GM23338 (cell line): ENCODE data around the gene MED13L. TPM values are rescaled to one million over a fixed set of nuclear protein-coding genes. Genes with fewer than 3 reads are reported as not detected.
A peak's percentile ranks its signal among the peaks of the same experiment; 100 is the strongest.

Source experiments
- ATAC-seq: fragments of 200-7000 bp; cut with Tn5 transposase; 3 replicates; pipeline ENCODE4 v1.9.1; 2020
- DNase-seq: peaks from one replicate; pipeline ENCODE4 v3.0.0-alpha.2; 2015; ENCODE audit warnings: low spot score
- H2AFZ ChIP-seq: fragments of 200-600 bp; sonication (generic); 2 replicates; pipeline ENCODE4 v1.8.0; 2016; ENCODE audit warnings: antibody characterized with exemption, mild to moderate bottlenecking, moderate library complexity
- H3F3A ChIP-seq: fragments of 200-600 bp; sonication (generic); replicated peaks from 2 replicates; pipeline ENCODE4 v1.8.0; 2017; ENCODE audit warnings: antibody characterized with exemption, mixed run types, low read depth
- H3K27ac ChIP-seq: fragments of 200-600 bp; sonication (generic); 2 replicates; pipeline ENCODE4 v1.6.1; 2016; ENCODE audit warnings: low read depth
- H3K27me3 ChIP-seq: fragments of 200-600 bp; sonication (generic); 2 replicates; pipeline ENCODE4 v1.8.0; 2016; ENCODE audit warnings: mild to moderate bottlenecking, mixed run types, moderate library complexity; ENCODE audit not compliant: insufficient read depth
- H3K36me3 ChIP-seq: fragments of 200-600 bp; sonication (generic); 2 replicates; pipeline ENCODE4 v1.8.0; 2016; ENCODE audit warnings: mild to moderate bottlenecking; ENCODE audit not compliant: insufficient read depth
- H3K4me1 ChIP-seq: fragments of 200-600 bp; sonication (generic); 2 replicates; pipeline ENCODE4 v1.8.0; 2016; ENCODE audit warnings: mild to moderate bottlenecking, moderate library complexity; ENCODE audit not compliant: insufficient read depth
- H3K4me2 ChIP-seq: fragments of 200-600 bp; sonication (generic); 2 replicates; pipeline ENCODE4 v1.7.1; 2017; ENCODE audit warnings: mixed run types
- H3K4me3 ChIP-seq: fragments of 200-600 bp; sonication (generic); 2 replicates; pipeline ENCODE4 v1.6.1; 2016; ENCODE audit warnings: mixed run types
- H3K79me2 ChIP-seq: fragments of 200-600 bp; sonication (generic); replicated peaks from 2 replicates; pipeline ENCODE4 v1.8.0; 2017; ENCODE audit warnings: mild to moderate bottlenecking; ENCODE audit not compliant: insufficient read depth
- H3K9me2 ChIP-seq: fragments of 200-600 bp; sonication (generic); 2 replicates; pipeline ENCODE4 v1.8.0; 2017; ENCODE audit not compliant: insufficient read depth
- H4K20me1 ChIP-seq: fragments of 200-600 bp; sonication (generic); replicated peaks from 2 replicates; pipeline ENCODE4 v1.8.0; 2017; ENCODE audit warnings: mild to moderate bottlenecking; ENCODE audit not compliant: insufficient read depth
- H3K27ac Mint-ChIP-seq: 2 replicates; pipeline ENCODE4 v1.8.0; 2020; ENCODE audit warnings: inconsistent platforms, mild to moderate bottlenecking, moderate library complexity, mixed read lengths
- H3K27me3 Mint-ChIP-seq: 3 replicates; pipeline ENCODE4 v1.8.0; 2022; ENCODE audit warnings: low read depth, mild to moderate bottlenecking, moderate library complexity, mixed read lengths, inconsistent platforms; ENCODE audit not compliant: insufficient read depth, poor library complexity
- H3K36me3 Mint-ChIP-seq: 3 replicates; pipeline ENCODE4 v1.8.0; 2021; ENCODE audit warnings: low read depth, mild to moderate bottlenecking, inconsistent platforms, moderate library complexity, mixed read lengths
- H3K4me1 Mint-ChIP-seq: 3 replicates; pipeline ENCODE4 v1.8.0; 2020; ENCODE audit warnings: mild to moderate bottlenecking, inconsistent platforms, mixed read lengths
- H3K4me3 Mint-ChIP-seq: 3 replicates; pipeline ENCODE4 v1.8.0; 2021; ENCODE audit warnings: moderate library complexity, mild to moderate bottlenecking, inconsistent platforms, mixed read lengths
- H3K9me3 Mint-ChIP-seq: 3 replicates; pipeline ENCODE4 v1.8.0; 2020; ENCODE audit warnings: moderate library complexity, mild to moderate bottlenecking, inconsistent platforms, mixed read lengths
- CTCF ChIP-seq, 2 experiments: fragments of 200-600 bp in 1 of 2; sonication (generic) in 1 of 2; conservative IDR thresholded peaks; 2 replicates each; pipeline versions ENCODE4 v1.5.1 to v1.6.1; 2016 to 2017; ENCODE audit warnings: antibody characterized with exemption in 2 of 2, low read depth in 2 of 2, mild to moderate bottlenecking in 2 of 2, moderate library complexity in 1 of 2
- ETS1 ChIP-seq: IDR thresholded peaks from 2 replicates; pipeline ENCODE4 v1.6.1; 2016; ENCODE audit warnings: antibody characterized with exemption
- EZH2phosphoT487 ChIP-seq: fragments of 200-600 bp; sonication (generic); IDR thresholded peaks from one replicate; pipeline ENCODE4 v1.8.1; 2018; ENCODE audit warnings: antibody characterized with exemption; ENCODE audit not compliant: unreplicated experiment
- JUNB ChIP-seq: IDR thresholded peaks from one replicate; pipeline ENCODE4 v1.6.1; 2016; ENCODE audit warnings: antibody characterized with exemption; ENCODE audit not compliant: unreplicated experiment
- ZNF114 ChIP-seq: fragments of 250-450 bp; sonication (Bioruptor Pico); IDR thresholded peaks from 2 replicates; pipeline ENCODE4 v1.5.0; 2020; ENCODE audit warnings: mild to moderate bottlenecking, moderate library complexity
- ZNF331 ChIP-seq: fragments of 250-450 bp; sonication (Bioruptor Pico); IDR thresholded peaks from 2 replicates; pipeline ENCODE4 v1.5.0; 2020; ENCODE audit warnings: low read depth, mild to moderate bottlenecking, moderate library complexity
- polyA plus RNA-seq: library from polyadenylated mRNA; unstranded; fragments of >200 nt; fragmentation: Nextera tagmentation; extraction: Ambion mirVana; gene quantifications from 2 replicates; pipeline ENCODE4 v1.2.1, GENCODE V29; 2016
- total RNA-seq: library from RNA; depleted of rRNA; stranded (reverse); fragments of >200 nt; shearing (Covaris generic); gene quantifications from 2 replicates; pipeline ENCODE4 v1.2.3, GENCODE V29; 2014

MED13L gene
- total and polyA plus RNA-seq, 2 experiments from 2014 or later, result 20.9 to 73.6 TPM

GRCh38 chr12:115949675-115950074 is 327.8 kb downstream of the MED13L start:
- Histone ChIP-seq H3K9me2 (0 out of 2 replicates have a peak, but pooled peaks cover 5% of the 10 kb centered on the region), H3K4me3 (no peak overlapping the region), H3K79me2 (no peaks in the 10 kb centered on the region), H2AFZ (no peak overlapping the region), H3K36me3 (no peaks in the 10 kb centered on the region), H4K20me1 (no peaks in the 10 kb centered on the region), H3F3A (no peaks in the 10 kb centered on the region), H3K27me3 (no peaks in the 10 kb centered on the region), H3K4me1 (peaks cover 14% of the 10 kb centered on the region), H3K4me2 (no peak overlapping the region), H3K27ac (no peak overlapping the region)
- ATAC-seq (no peak), DNase-seq (no peak)
- Mint-ChIP-seq H3K36me3 (0 out of 3 replicates have a peak, but pooled peaks cover 3% of the 10 kb centered on the region), H3K9me3 (no peaks in the 10 kb centered on the region), H3K4me3 (no peak overlapping the region), H3K27ac (no peak overlapping the region), H3K27me3 (peaks cover 7% of the 10 kb centered on the region), H3K4me1 (peaks cover 28% of the 10 kb centered on the region)
- TF ChIP-seq ETS1, result no peak
- TF ChIP-seq CTCF (conservative IDR thresholded peaks at IDR 0.05; ENCODE audit: low read depth in 2 of 2), result peak in 1 of 2 experiments; percentile 17; a peak in 1 of 4 replicates

GRCh38 chr12:115947696-115948062 is 329.8 kb downstream of the MED13L start:
- ATAC-seq (no peak), DNase-seq (no peak)
- 0 out of 3 replicates have a peak, but pooled peaks cover 3% of the 10 kb centered on the region for H3K36me3 Mint-ChIP-seq
- peaks cover 9% of the 10 kb centered on the region for H3K4me1 ChIP-seq
- H3K27me3 ChIP-seq, result no peaks in the 10 kb centered on the region
- H2AFZ ChIP-seq, result no peak overlapping the region
- no peak overlapping the region for H3K27ac Mint-ChIP-seq
- H3K36me3 ChIP-seq, result no peaks in the 10 kb centered on the region
- H4K20me1 ChIP-seq, result no peaks in the 10 kb centered on the region
- H3K9me3 Mint-ChIP-seq, result no peaks in the 10 kb centered on the region
- TF ChIP-seq JUNB, result no peak
- no peak for TF ChIP-seq ZNF114 (CRISPR knock-in tag)
- TF ChIP-seq EZH2phosphoT487, result no peak
- TF ChIP-seq ZNF331 (CRISPR knock-in tag), result no peak
- peak; percentile 22 to 23; a peak in 1 of 4 replicates for TF ChIP-seq CTCF (conservative IDR thresholded peaks at IDR 0.05; ENCODE audit: low read depth in 2 of 2)
- H3K4me3 Mint-ChIP-seq, result no peak overlapping the region
- H3F3A ChIP-seq, result no peaks in the 10 kb centered on the region
- H3K4me3 ChIP-seq, result no peak overlapping the region
- H3K9me2 ChIP-seq, result 0 out of 2 replicates have a peak, but pooled peaks cover 5% of the 10 kb centered on the region
- H3K79me2 ChIP-seq, result no peaks in the 10 kb centered on the region
- H3K4me2 ChIP-seq, result no peak overlapping the region
- peaks cover 18% of the 10 kb centered on the region for H3K4me1 Mint-ChIP-seq
- no peak overlapping the region for H3K27ac ChIP-seq
- peaks cover 7% of the 10 kb centered on the region for H3K27me3 Mint-ChIP-seq
